HCT116 (cell line): ENCODE measurements around the gene GOLT1B. TPM values are rescaled to one million over a fixed set of nuclear protein-coding genes. Genes with fewer than 3 reads are reported as not detected.

Source experiments
- ATAC-seq: fragments of 200-7000 bp; cut with Tn5 transposase; 2 replicates; pipeline ENCODE4 v1.9.1; 2020; ENCODE audit warnings: mild to moderate bottlenecking, moderate library complexity
- BruUV-seq: library from RNA; stranded (reverse); fragments of 400-500 nt; replicated peaks from 2 replicates; lab custom pipeline; 2021; lab: Mats Ljungman, UMichigan
- CTCF ChIA-PET: fragments of 300-600 bp; sonication (Branson Sonifier 250); formaldehyde crosslinking; loops from one replicate; lab custom pipeline; 2021; ENCODE audit warnings: antibody characterized with exemption; lab: Charles Lee
- POLR2A ChIA-PET: fragments of 300-600, 350-600 bp; sonication (Branson Sonifier 250); formaldehyde crosslinking; loops from one replicate; lab custom pipeline; 2021; ENCODE audit warnings: antibody characterized with exemption; lab: Charles Lee
- RAD21 ChIA-PET, 2 experiments: fragments of 300-600 bp; sonication (Branson Sonifier 250); formaldehyde crosslinking; loops; one replicate each; lab custom pipeline; 2023; ENCODE audit warnings: low total read pairs in 2 of 2; ENCODE audit not compliant: uncharacterized antibody in 2 of 2, unreplicated experiment in 2 of 2, low non-redundant PET in 1 of 2; lab: Charles Lee
- DNase-seq: peaks from one replicate; pipeline ENCODE4 v3.0.0-alpha.2; 2010; ENCODE audit warnings: low read depth, low spot score
- H2AFZ ChIP-seq: fragments of 200-600 bp; shearing (Covaris generic), sonication (generic); 2 replicates; pipeline ENCODE4 v1.6.1; 2017; ENCODE audit warnings: low read depth, mixed run types, mixed read lengths, antibody characterized with exemption, low read length; ENCODE audit not compliant: poor library complexity, severe bottlenecking
- H3K27ac ChIP-seq: 2 replicates; pipeline ENCODE4 v1.5.1; 2012; ENCODE audit warnings: low read depth, low read length
- H3K27me3 ChIP-seq: fragments of 200-600 bp; sonication (generic); 2 replicates; pipeline ENCODE4 v1.6.1; 2016; ENCODE audit warnings: mixed run types, low read length, mixed read lengths; ENCODE audit not compliant: insufficient read depth
- H3K36me3 ChIP-seq, 2 experiments: fragments of 200-500 bp in 1 of 2; fragments of 200-600 bp in 1 of 2; sonication (Bioruptor generic) in 1 of 2; sonication (generic) in 1 of 2; 2 replicates each; pipeline versions ENCODE4 v1.5.1 to v1.6.1; 2014 to 2016; ENCODE audit warnings: low read length in 2 of 2, inconsistent platforms in 1 of 2, mixed read lengths in 1 of 2, mixed run types in 1 of 2; ENCODE audit not compliant: insufficient read depth in 2 of 2, control insufficient read depth in 1 of 2
- H3K4me1 ChIP-seq, 2 experiments: fragments of 200-600 bp in 1 of 2; sonication (generic) in 1 of 2; 2 replicates each; pipeline versions ENCODE4 v1.5.1 to v1.6.1; 2012 to 2017; ENCODE audit warnings: low read length in 2 of 2, inconsistent platforms in 1 of 2, mild to moderate bottlenecking in 1 of 2, mixed read lengths in 1 of 2, mixed run types in 1 of 2, moderate library complexity in 1 of 2; ENCODE audit not compliant: insufficient read depth in 2 of 2, control insufficient read depth in 1 of 2
- H3K4me2 ChIP-seq: fragments of 200-600 bp; sonication (generic); 2 replicates; pipeline ENCODE4 v1.6.1; 2017; ENCODE audit warnings: mixed run types, low read length, mixed read lengths
- H3K4me3 ChIP-seq, 2 experiments: fragments of 200-600 bp in 1 of 2; sonication (generic) in 1 of 2; replicated peaks in 1 of 2; 2 replicates each; pipeline ENCODE4 v1.5.1; 2011 to 2016; ENCODE audit warnings: low read length in 2 of 2, control low read depth in 1 of 2, low read depth in 1 of 2, mild to moderate bottlenecking in 1 of 2, mixed read lengths in 1 of 2, mixed run types in 1 of 2
- H3K79me2 ChIP-seq: fragments of 200-600 bp; sonication (generic); 2 replicates; pipeline ENCODE4 v1.6.1; 2017; ENCODE audit warnings: mild to moderate bottlenecking, mixed run types, low read length, moderate library complexity, mixed read lengths; ENCODE audit not compliant: insufficient read depth
- H3K9ac ChIP-seq: fragments of 200-600 bp; sonication (generic); 2 replicates; pipeline ENCODE4 v1.6.1; 2016; ENCODE audit warnings: low read length, mixed read lengths
- H3K9me2 ChIP-seq: fragments of 200-600 bp; sonication (generic), shearing (Covaris generic); 2 replicates; pipeline ENCODE4 v1.6.1; 2017; ENCODE audit warnings: mixed run types, mild to moderate bottlenecking, moderate library complexity; ENCODE audit not compliant: insufficient read depth
- H3K9me3 ChIP-seq, 2 experiments: fragments of 200-500 bp in 1 of 2; fragments of 200-600 bp in 1 of 2; sonication (Bioruptor generic) in 1 of 2; sonication (generic) in 1 of 2; 2 replicates each; pipeline ENCODE4 v1.6.1; 2014 to 2017; ENCODE audit warnings: low read length in 2 of 2, mixed read lengths in 2 of 2, inconsistent platforms in 1 of 2, low read depth in 1 of 2, mild to moderate bottlenecking in 1 of 2, mixed run types in 1 of 2, moderate library complexity in 1 of 2; ENCODE audit not compliant: control insufficient read depth in 1 of 2, insufficient read depth in 1 of 2
- H4K20me1 ChIP-seq: fragments of 200-600 bp; sonication (generic), shearing (Covaris generic); 2 replicates; pipeline ENCODE4 v1.6.1; 2017; ENCODE audit warnings: mixed run types, mild to moderate bottlenecking, moderate library complexity; ENCODE audit not compliant: insufficient read depth
- CBX3 ChIP-seq: IDR thresholded peaks from 2 replicates; pipeline ENCODE4 v1.6.1; 2012; ENCODE audit warnings: low read depth
- ELF1 ChIP-seq: IDR thresholded peaks from 2 replicates; pipeline ENCODE4 v1.6.1; 2012; ENCODE audit warnings: low read depth, borderline replicate concordance
- EZH2 ChIP-seq: fragments of 200-600 bp; sonication (generic); IDR thresholded peaks from 2 replicates; pipeline ENCODE4 v1.6.1; 2017; ENCODE audit warnings: antibody characterized with exemption, mixed run types
- EZH2phosphoT487 ChIP-seq: fragments of 200-600 bp; IDR thresholded peaks from 2 replicates; pipeline ENCODE4 v1.6.1; 2018; ENCODE audit warnings: antibody characterized with exemption, borderline replicate concordance
- JUND ChIP-seq: IDR thresholded peaks from 2 replicates; pipeline ENCODE4 v1.6.1; 2012
- POLR2A ChIP-seq: IDR thresholded peaks from 2 replicates; pipeline ENCODE4 v1.7.0; 2011; ENCODE audit warnings: borderline replicate concordance; ENCODE audit not compliant: insufficient read depth, insufficient read length; ENCODE audit errors: extremely low read depth
- POLR2AphosphoS5 ChIP-seq: IDR thresholded peaks from 2 replicates; pipeline ENCODE4 v1.6.1; 2011; ENCODE audit warnings: mild to moderate bottlenecking, low read depth, low read length, moderate library complexity
- SP1 ChIP-seq: IDR thresholded peaks from 2 replicates; pipeline ENCODE4 v1.6.1; 2012; ENCODE audit warnings: low read depth
- TCF7L2 ChIP-seq: IDR thresholded peaks from 2 replicates; pipeline ENCODE4 v1.7.0; 2011; ENCODE audit warnings: borderline replicate concordance, inconsistent platforms; ENCODE audit not compliant: insufficient read depth, insufficient read length; ENCODE audit errors: extremely low read depth
- YY1 ChIP-seq: IDR thresholded peaks from 2 replicates; pipeline ENCODE4 v1.6.1; 2011; ENCODE audit warnings: low read length, low read depth, moderate library complexity, mild to moderate bottlenecking; ENCODE audit not compliant: insufficient replicate concordance; ENCODE audit errors: extremely low read depth
- ZFX ChIP-seq: fragments of 450-650 bp; IDR thresholded peaks from 2 replicates; pipeline ENCODE4 v1.6.1; 2017
- ZNF274 ChIP-seq: fragments of 200-500 bp; sonication (Bioruptor generic); IDR thresholded peaks from 2 replicates; pipeline ENCODE4 v1.6.1; 2014; ENCODE audit warnings: mild to moderate bottlenecking, low read depth, low read length, inconsistent platforms
- intact Hi-C: fragments of 100-400 bp; cut with micrococcal nuclease; formaldehyde crosslinking; loops from 2 replicates; pipeline ENCODE4 v1.10.0; 2022
- total RNA-seq: library from RNA; stranded (reverse); gene quantifications from one replicate; pipeline ENCODE4 v1.2.1, GENCODE V29; 2021; ENCODE audit not compliant: unreplicated experiment
- TF ChIP-seq, protein P1 (sequence below): IDR thresholded peaks from 2 replicates; pipeline ENCODE4 v1.6.1; 2012
- TF ChIP-seq, protein P2 (sequence below): IDR thresholded peaks from 2 replicates; pipeline ENCODE4 v1.6.1; 2012; ENCODE audit warnings: low read depth
- TF ChIP-seq, protein P3 (sequence below): IDR thresholded peaks from 2 replicates; pipeline ENCODE4 v1.6.1; 2011; ENCODE audit warnings: mild to moderate bottlenecking, low read length, moderate library complexity; ENCODE audit not compliant: insufficient replicate concordance; ENCODE audit errors: extremely low read depth

Gene GOLT1B
- total RNA-seq, 1 experiment from 2014 or later: 43.5 TPM

GRCh38 chr12:21566223-21566906 is 64.8 kb downstream of the GOLT1B start:
- DNase-seq (no peak), ATAC-seq (no peak)
- ChIA-PET CTCF (no interaction called here), RAD21 (no interaction called here), POLR2A (no interaction called here)
- no peaks in the 10 kb centered on the region for H3K36me3 ChIP-seq
- no peak overlapping the region for H3K4me2 ChIP-seq
- H2AFZ ChIP-seq: no peak overlapping the region
- BruUV-seq: no TSS peak
- H3K27ac ChIP-seq: no peak overlapping the region
- H3K4me1 ChIP-seq: no peaks in the 10 kb centered on the region
- H3K4me3 ChIP-seq: no peak overlapping the region
- no peaks in the 10 kb centered on the region for H3K9me2 ChIP-seq
- no peaks in the 10 kb centered on the region for H3K79me2 ChIP-seq
- H3K9ac ChIP-seq: no peak overlapping the region
- H4K20me1 ChIP-seq: no peaks in the 10 kb centered on the region
- no peaks in the 10 kb centered on the region for H3K27me3 ChIP-seq
- H3K9me3 ChIP-seq: no peaks in the 10 kb centered on the region
- intact Hi-C loops: no loop called here
- TF ChIP-seq, protein P1, sequence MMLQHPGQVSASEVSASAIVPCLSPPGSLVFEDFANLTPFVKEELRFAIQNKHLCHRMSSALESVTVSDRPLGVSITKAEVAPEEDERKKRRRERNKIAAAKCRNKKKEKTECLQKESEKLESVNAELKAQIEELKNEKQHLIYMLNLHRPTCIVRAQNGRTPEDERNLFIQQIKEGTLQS: no peak
- TF ChIP-seq CBX3 (no peak), POLR2A (no peak), ZFX (no peak), SP1 (no peak), ZNF274 (no peak), EZH2 (no peak), TCF7L2 (no peak), ELF1 (no peak), YY1 (no peak), EZH2phosphoT487 (no peak), POLR2AphosphoS5 (no peak), JUND (no peak)
- TF ChIP-seq, protein P2, sequence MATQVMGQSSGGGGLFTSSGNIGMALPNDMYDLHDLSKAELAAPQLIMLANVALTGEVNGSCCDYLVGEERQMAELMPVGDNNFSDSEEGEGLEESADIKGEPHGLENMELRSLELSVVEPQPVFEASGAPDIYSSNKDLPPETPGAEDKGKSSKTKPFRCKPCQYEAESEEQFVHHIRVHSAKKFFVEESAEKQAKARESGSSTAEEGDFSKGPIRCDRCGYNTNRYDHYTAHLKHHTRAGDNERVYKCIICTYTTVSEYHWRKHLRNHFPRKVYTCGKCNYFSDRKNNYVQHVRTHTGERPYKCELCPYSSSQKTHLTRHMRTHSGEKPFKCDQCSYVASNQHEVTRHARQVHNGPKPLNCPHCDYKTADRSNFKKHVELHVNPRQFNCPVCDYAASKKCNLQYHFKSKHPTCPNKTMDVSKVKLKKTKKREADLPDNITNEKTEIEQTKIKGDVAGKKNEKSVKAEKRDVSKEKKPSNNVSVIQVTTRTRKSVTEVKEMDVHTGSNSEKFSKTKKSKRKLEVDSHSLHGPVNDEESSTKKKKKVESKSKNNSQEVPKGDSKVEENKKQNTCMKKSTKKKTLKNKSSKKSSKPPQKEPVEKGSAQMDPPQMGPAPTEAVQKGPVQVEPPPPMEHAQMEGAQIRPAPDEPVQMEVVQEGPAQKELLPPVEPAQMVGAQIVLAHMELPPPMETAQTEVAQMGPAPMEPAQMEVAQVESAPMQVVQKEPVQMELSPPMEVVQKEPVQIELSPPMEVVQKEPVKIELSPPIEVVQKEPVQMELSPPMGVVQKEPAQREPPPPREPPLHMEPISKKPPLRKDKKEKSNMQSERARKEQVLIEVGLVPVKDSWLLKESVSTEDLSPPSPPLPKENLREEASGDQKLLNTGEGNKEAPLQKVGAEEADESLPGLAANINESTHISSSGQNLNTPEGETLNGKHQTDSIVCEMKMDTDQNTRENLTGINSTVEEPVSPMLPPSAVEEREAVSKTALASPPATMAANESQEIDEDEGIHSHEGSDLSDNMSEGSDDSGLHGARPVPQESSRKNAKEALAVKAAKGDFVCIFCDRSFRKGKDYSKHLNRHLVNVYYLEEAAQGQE: no peak
- TF ChIP-seq, protein P3, sequence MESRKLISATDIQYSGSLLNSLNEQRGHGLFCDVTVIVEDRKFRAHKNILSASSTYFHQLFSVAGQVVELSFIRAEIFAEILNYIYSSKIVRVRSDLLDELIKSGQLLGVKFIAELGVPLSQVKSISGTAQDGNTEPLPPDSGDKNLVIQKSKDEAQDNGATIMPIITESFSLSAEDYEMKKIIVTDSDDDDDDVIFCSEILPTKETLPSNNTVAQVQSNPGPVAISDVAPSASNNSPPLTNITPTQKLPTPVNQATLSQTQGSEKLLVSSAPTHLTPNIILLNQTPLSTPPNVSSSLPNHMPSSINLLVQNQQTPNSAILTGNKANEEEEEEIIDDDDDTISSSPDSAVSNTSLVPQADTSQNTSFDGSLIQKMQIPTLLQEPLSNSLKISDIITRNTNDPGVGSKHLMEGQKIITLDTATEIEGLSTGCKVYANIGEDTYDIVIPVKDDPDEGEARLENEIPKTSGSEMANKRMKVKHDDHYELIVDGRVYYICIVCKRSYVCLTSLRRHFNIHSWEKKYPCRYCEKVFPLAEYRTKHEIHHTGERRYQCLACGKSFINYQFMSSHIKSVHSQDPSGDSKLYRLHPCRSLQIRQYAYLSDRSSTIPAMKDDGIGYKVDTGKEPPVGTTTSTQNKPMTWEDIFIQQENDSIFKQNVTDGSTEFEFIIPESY: no peak
- TF ChIP-seq, all 23 proteins: peak for 0
